ENCODE data around the gene NT5DC3. TPM values are rescaled to one million over a fixed set of nuclear protein-coding genes. Genes with fewer than 3 reads are reported as not detected.

NT5DC3 gene
- total RNA-seq, 1 donor from 2014 or later = 4.0 TPM

DNA sequence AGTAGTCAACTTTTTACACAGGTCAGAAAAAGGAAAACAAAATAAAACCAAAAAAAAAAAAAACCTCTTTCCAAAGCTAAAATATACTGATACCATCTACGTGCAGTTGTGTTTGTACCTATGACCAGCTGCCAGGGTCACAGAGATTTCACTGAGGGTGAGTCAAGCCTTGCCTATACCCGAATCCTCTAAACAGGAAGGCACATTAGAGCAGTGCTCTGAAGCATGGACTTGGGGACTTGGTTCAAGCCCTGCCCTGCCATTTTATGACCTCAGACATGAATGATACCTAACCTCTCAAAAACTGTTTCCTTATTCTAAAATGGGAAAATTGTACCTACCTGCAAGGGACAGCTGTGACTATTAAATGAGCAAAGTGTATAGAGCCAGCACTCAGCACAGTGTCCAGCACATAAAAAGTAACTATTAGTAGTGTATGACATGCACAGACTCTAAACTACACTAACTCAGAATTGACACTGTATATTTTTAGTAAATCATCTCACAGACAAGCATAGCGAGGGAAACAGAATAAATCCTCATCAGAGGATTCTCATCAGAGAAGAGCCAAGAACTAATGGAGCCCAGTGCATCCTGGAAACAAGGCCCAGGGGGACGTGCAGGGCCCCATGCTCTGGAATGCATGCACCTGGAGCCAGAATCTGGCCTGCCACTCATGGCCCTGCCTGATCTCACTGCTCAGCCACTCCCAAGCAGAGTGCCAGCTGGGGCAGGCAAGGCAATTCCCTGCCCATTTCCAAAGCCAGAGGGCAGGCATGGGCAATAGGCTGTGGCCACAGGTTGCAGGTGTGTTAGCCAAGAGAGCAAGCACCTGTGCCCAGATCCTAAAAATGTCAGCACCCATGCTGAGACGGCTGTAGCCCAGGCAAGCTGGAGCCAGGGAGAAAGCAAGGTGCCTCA lies 57.0 kb downstream of the NT5DC3 start:
- Histone ChIP-seq H3K9me3 (no peaks in the 10 kb centered on the region), H3K27ac (no peak overlapping the region), H3K36me3 (peaks cover 15% of the 10 kb centered on the region), H3K4me1 (no peaks in the 10 kb centered on the region), H3K4me3 (no peak overlapping the region), H3K27me3 (ENCODE audit: low read depth) (no peaks in the 10 kb centered on the region)
- DNase-seq = no peak
- intact Hi-C loops (cut with DNase I) = no loop called here
- TF ChIP-seq, protein P1, sequence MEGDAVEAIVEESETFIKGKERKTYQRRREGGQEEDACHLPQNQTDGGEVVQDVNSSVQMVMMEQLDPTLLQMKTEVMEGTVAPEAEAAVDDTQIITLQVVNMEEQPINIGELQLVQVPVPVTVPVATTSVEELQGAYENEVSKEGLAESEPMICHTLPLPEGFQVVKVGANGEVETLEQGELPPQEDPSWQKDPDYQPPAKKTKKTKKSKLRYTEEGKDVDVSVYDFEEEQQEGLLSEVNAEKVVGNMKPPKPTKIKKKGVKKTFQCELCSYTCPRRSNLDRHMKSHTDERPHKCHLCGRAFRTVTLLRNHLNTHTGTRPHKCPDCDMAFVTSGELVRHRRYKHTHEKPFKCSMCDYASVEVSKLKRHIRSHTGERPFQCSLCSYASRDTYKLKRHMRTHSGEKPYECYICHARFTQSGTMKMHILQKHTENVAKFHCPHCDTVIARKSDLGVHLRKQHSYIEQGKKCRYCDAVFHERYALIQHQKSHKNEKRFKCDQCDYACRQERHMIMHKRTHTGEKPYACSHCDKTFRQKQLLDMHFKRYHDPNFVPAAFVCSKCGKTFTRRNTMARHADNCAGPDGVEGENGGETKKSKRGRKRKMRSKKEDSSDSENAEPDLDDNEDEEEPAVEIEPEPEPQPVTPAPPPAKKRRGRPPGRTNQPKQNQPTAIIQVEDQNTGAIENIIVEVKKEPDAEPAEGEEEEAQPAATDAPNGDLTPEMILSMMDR (IDR thresholded peaks at IDR 0.05) = no peak
- peak in 1 of 2 donors; percentile 37 for ATAC-seq

DNA sequence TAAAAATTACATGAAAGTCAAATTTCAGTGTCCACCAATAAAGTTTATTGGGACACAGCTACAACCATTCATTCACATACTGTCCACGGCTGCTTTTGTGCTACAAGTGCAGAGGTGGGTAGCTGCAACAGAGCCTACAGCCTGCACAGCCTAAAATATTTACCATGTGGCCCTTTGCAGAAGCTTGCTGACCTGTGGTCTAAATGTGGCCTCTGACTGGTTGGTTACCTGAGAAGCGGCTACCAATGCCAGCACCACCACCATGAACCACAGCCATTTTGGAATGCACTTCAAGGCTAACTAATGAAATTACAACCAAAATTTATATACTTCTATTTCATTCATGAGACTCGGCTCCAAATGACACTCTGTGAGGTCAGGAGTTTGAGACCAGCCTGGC lies 58.6 kb downstream of the NT5DC3 start:
- Histone ChIP-seq H3K4me3 (no peak overlapping the region), H3K4me1 (no peaks in the 10 kb centered on the region)

DNA sequence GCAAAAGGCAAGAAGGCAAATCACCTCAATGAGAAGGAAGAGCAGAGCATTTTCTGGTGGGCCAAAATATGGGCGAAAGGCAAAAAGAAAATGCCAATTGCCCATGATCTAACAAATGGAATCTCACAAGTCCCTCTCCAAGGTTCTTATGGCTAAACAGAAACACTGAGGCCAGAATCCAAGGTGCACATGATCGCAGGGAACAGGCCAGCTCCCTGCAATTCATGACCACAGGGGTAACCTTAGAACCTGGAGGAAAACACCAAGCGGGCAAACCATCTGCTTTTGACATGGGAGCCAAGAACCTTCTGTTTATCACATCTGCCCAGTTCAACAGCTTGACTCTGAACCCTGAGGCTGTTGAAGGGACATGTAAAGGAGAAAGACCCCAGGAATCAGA lies 60.0 kb downstream of the NT5DC3 start:
- DNase-seq = no peak
- Histone ChIP-seq H3K9me3 (no peaks in the 10 kb centered on the region), H3K4me1 (no peaks in the 10 kb centered on the region)

More for the DNA sequence above, 58.6 kb downstream of the NT5DC3 start:
- intact Hi-C loops (cut with DNase I) = no loop called here
- ATAC-seq (no peak), DNase-seq (no peak)
- Histone ChIP-seq H3K27me3 (ENCODE audit: low read depth) (no peaks in the 10 kb centered on the region), H3K9me3 (no peaks in the 10 kb centered on the region), H3K27ac (no peak overlapping the region), H3K36me3 (peaks cover 27% of the 10 kb centered on the region)
- TF ChIP-seq, protein P1 (IDR thresholded peaks at IDR 0.05) = no peak

DNA sequence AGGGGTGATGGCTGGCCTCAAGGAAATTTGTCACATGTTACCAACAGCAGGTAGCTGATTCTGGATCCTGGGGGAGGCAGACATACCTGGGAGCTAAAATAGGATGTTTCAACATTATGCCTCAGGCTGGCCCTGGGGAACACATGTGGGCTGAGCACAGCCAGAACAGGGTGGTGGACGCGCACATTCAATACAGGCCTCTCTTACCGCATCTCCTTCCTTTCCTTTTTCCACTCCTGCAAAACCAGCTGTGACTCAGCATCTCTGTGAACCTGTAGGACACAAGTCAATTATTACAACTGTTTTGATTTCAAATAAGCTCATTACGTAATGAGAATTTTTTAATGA lies 61.0 kb downstream of the NT5DC3 start:
- ATAC-seq (no peak), DNase-seq (no peak)
- TF ChIP-seq, protein P1 (IDR thresholded peaks at IDR 0.05) = no peak
- Histone ChIP-seq H3K9me3 (no peaks in the 10 kb centered on the region), H3K27ac (no peak overlapping the region), H3K27me3 (ENCODE audit: low read depth) (no peaks in the 10 kb centered on the region), H3K36me3 (peaks cover 27% of the 10 kb centered on the region), H3K4me3 (no peak overlapping the region), H3K4me1 (no peaks in the 10 kb centered on the region)
- intact Hi-C loops (cut with DNase I) = no loop called here

More for the DNA sequence above, 60.0 kb downstream of the NT5DC3 start:
- Histone ChIP-seq H3K27me3 (ENCODE audit: low read depth) (no peaks in the 10 kb centered on the region), H3K27ac (no peak overlapping the region), H3K4me3 (no peak overlapping the region), H3K36me3 (peaks cover 27% of the 10 kb centered on the region)
- no peak for ATAC-seq
- intact Hi-C loops (cut with DNase I) = no loop called here
- TF ChIP-seq, protein P1 (IDR thresholded peaks at IDR 0.05) = no peak

DNA sequence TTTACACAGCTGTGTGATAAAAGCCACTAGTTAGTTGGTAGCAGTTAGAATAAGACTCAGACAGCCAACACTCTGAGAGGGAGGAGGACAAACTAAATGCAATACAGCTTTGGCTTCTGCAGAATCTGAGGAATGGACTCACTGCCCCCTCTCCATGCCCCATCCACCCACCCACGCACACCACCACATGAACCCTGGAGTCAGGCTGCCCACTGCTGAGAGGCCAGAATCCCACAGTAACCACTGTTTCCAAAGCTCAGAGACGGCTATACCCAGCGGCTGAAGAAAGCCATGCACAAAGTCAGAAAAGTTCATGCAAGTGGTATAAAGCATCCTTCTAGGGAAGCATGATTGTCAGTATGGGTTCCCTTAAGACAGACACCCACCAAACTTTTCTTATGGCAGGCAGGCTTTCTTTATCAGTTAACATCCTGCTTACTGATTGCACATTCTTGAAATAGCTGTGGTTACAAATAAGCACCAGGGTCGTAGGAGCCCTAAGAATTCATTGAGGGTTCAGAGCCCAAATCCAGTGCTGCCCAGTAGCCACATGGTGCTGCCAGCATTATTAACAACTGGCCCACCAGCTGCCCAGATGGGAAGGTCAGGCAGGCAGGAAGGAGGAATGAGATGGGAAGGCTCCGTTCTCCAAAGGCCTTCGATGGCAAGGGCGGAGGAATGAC lies 61.5 kb downstream of the NT5DC3 start:
- H3K27me3 ChIP-seq (ENCODE audit: low read depth) = no peaks in the 10 kb centered on the region
- no peaks in the 10 kb centered on the region for H3K9me3 ChIP-seq
- no peak overlapping the region for H3K27ac ChIP-seq
- no peak overlapping the region for H3K4me3 ChIP-seq
- intact Hi-C loops (cut with DNase I) = no loop called here
- TF ChIP-seq, protein P1 (IDR thresholded peaks at IDR 0.05) = no peak
- ATAC-seq (no peak), DNase-seq (no peak)
- H3K36me3 ChIP-seq = peaks cover 27% of the 10 kb centered on the region
- no peaks in the 10 kb centered on the region for H3K4me1 ChIP-seq
